ENCODE results near the gene PRPSAP1.
A peak's percentile ranks its signal among the peaks of the same experiment; 100 is the strongest.
"Not testable (repeated sequence)": the region's sequence is repeated elsewhere in the genome, so short reads cannot be mapped to it uniquely, and the experiment has no call there.

The PRPSAP1 gene

DNA sequence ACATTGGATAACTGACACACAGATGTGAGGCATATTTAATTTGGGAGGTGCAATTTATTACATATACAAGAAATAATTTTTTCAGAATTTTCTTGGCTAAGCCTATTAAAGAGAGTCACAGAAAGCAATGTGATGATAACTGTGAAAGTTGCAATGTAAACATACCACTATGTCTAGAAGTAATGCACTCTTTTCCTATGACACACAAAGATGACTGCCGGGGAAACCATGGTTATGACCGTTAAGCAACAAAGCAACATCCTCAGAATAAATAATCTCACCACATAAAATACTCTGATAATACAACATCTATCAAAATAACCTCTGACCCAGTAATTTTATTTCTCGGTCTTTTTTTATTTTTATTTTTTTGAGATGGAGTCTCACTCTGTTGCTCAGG lies 35.1 kb downstream of the PRPSAP1 start:
- no peak for DNase-seq

DNA sequence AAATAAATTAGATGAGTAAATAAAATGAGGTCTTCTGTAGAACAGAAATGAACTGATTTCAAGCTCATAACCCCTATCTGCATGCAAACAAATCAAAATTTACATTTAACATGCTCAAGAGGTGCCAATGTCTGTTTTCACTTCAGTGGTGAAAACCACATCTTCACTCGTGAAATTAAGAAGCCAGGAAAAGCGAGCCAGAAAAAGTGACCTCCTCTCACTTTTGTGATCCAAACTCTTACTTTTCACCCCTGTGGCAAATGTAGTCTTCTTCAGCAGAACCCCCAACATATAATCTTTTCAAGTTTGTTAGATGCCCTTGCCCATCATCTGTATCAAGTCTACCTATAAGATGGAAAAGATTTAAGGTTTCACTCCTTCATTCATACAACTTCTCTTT lies 36.2 kb downstream of the PRPSAP1 start:
- DNase-seq: no peak

DNA sequence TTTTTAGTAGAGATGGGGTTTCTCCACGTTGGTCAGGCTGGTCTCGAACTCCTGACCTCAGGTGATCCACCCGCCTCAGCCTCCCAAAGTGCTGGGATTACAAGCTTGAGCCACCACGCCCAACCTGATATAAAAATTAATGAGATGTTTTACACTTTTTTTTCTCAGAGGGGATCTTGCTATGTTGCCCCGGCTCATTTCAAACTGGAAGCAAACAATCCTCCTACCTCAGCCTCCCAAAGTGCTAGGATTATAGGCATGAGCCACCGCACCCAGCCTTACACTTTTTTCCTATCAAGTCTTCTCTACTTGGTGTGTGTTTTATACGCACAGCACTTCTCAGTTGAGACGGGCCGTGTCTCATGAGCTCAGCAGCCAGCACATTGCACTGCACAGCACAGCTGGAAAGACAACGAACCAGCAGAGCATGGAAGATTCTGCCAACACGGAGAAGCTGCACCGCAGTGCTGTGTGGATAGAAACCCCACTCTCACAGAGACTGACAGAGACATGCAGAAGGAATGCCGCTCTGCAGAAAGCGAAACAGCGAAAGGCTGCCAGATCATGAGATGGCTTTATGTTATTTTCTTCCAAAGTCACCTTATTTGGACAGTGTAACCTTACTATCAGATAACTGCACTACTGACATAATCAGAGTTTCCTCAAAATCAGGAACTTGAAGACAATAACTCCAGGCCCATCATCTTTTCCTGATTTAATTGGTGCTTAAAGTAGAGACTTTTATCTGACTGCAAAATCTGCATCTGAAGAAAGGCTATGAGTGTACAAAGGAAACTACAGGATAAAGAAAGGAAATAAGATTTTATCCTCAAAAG lies 39.1 kb downstream of the PRPSAP1 start:
- DNase-seq: no peak

DNA sequence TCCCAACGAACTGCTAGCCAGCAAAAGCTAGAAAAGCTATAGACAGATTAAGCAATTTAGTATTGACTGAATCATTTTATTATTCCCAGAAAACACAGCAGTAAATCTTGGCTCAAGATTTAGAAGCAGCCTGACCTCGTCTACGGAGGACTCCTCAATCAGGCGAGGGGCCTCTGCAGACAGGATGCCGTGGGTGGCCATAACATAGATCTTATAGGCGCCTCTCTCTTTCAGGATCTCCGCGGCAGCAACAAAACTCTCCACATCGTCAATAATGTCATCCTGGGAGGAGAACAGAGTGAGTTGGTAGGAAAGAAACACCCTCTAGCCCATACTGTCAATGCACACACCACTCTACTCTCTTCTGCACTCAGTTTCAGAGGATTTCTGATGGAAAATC lies 41.0 kb downstream of the PRPSAP1 start:
- no peak for DNase-seq

DNA sequence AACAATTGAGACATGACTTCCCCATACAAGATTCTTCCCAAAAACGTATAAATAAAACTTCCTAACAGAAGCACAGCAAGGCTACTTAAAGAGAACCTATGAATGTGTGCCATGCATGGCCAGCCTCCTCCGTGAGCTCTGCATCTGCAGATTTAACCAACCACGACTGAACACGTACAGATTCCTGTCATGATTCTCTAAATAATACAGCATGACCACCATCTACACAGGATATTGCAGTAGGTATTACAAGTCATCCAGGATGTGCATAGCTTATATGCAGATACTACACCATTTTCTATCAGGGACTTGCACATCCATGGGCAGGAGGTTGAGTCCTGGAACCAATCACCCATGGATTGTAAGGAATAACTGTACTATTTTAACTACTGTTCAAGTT lies 44.3 kb downstream of the PRPSAP1 start:
- no peak for DNase-seq

DNA sequence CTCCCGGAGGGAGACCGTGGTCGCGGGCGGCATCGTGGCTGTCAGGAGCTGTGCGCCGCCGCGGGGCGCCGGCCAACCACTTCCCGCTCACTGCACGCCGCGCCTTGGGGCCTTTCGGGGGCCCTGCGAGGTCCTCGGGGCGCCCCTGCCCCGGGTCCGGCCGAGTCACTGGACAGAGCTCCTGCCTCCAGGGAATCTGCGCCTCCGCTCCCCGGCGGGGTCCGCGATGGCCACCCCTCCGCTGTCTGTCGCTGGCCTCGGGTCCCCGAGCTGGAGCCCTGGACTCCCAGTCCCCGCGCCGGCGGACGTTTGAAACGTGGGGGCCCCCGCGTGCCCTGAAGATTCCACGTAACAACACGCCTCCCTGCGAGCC lies 45.8 kb downstream of the PRPSAP1 start, which contains the start of gene QRICH2:
Gene QRICH2 (minus strand): TSS at position 311 of the 373 bp plus-strand sequence. CDS start 278 bp downstream, at position 33.
- no peak for DNase-seq

DNA sequence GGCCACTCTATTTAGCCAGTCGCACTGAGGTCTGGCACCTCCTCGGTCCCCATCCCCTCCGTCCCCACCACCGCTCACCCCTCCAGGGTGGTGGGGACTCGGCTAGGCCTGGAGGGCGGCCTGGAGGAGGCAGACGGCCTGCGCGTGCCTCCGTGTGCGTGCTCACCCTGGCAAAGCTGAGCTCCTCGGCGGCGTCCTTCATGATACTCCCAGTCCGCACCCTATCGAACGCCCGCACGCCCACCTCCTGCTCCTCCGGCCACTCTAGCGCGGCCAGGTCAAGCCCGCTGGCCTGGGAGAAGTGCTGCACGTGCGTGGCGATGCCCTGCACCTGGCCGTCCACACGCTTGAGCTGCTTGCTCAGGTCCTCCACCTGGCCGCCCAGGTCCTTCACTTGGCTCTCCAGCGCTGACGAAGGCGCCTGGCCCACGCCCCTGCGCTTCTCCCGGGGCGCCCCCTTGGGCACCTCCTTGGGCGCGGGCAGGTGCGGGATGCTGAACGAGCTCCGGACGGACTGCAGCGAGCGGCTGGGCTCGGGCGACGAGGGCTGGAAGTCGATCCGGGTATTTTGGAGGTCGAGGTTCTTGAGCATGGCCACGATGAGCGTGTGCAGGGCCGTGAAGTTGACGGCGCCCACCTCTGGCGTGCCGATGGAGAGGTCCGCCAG lies 46.3 kb downstream of the PRPSAP1 start:
- no peak for DNase-seq

DNA sequence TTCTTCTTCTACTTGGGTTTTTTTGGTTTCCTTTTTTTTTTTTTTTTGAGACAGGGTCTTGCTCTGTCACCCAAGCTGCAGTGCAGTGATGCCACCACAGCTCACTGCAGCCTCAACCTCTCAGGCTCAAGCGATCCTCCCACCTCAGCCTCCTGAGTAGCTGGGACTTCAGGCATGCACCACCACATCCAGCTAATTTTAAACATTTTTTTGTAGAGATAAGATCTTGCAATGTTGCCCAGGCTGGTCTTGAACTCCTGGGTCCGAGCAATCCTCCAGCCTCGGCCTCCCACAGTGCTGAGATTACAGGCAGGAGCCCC lies 48.6 kb downstream of the PRPSAP1 start:
- not testable (repeated sequence) for DNase-seq

DNA sequence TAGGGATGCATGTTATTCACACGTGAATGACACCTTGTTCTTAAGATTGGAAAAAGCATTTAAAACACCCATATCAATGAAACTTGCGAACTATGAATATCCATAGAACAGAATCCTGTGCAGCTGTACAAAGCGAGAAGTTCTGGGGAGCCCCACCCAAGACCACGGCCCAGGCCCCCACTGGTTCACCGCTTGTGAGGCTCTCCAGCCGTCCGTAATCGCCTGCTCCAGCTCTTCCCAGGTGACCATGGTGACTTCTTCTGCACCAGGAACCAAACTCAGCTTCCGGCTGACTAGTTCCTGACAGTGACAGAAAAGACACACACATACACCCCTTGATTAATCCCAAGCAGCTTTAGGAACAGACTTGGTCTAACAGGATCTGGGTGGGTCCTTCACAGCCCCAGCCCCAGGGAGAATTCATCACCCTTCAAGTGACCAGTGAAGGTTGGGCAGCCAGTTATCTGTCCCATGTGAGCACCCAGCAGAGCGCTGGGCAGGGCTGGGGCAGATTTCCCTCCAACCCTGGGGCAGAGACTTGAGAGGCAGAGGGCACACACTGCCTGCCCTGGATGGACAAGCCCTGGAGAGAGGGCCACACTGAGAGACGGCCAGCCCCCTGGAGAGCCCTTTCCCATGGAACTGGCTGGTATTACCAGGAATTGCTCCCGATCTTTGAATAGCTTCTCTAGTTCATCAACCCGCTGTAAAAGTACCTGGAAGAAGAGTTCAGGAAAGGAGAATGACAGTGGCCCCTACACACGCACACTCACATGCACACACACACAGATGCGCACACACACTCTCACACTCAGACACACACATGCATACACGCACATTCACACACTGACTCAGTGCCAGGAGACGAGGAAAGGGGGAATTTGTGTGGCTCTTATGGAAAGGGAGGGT lies 49.2 kb downstream of the PRPSAP1 start:
- no peak for DNase-seq

DNA sequence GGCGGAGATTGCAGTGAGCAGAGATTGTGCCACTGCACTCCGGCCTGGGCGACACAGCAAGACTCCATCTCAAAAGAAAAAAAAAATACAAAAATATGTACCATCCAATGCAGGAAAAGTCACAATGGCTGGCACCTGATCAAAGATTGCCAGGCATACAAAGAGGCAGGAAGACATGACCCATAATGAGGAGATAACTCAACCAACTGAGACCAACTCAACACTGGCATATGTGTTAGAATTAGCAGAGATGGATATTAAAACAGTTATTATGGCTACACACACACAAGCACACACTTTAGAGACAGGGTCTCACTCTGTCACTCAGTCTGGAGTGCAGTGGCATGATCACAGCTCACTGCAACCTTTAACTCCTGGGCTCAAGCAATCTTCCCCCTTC lies 56.3 kb downstream of the PRPSAP1 start:
- DNase-seq: no peak

DNA sequence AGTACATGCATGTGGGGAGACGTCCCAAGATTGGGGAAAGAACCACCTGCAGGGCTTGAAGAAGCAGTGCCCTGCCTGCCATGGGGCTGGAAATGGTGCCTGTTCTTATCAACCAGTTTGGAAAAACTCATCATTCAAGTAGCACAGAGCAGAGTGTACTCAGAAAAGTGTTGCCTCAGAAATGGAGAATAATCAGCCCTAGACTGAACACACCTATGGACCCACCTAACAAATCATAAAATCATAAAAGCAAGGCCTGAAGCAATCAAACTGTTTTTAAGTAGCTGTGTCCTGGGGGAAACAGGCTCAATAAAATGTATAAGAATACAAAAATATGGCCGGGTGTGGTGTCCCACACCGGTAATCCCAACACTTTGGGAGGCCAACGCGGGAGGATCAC lies 56.8 kb downstream of the PRPSAP1 start:
- DNase-seq: no peak

DNA sequence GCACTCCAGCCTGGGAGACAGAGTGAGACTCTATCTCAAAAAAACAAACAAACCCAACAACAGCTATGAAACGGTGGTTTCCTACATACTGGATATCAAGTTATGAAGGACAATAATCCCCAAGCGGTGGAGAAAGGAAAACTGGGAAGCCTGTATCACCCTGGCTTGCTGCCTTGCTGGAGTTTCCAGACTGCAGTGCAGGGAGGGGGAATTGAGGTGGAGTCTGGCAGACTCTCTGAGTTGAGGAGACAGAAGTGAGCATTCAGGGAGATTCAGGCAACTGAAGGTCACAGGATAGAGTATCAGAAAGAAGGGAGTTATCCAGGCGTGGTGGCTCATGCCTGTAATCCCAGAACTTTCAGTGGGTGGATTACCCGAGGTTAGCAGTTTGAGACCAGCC lies 57.5 kb downstream of the PRPSAP1 start:
- DNase-seq: no peak

DNA sequence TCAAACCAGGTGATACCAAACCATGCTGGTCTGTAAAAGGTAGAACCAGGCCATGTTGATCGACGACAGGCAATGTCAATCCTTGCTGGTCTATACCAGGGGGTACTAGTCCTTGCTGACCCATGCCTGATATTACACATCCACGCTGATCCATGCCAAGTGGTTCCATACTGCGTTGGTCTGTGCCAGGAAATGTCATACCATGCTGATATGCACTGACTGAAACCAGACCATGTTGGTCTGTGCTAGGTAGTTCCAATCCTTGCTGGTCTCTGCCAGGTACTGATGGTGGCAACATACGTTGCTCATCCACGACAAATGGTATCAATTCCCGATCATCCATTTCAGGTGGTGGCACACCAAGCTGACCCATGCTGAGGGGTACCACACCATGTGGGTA lies 60.6 kb downstream of the PRPSAP1 start:
- DNase-seq: no peak

DNA sequence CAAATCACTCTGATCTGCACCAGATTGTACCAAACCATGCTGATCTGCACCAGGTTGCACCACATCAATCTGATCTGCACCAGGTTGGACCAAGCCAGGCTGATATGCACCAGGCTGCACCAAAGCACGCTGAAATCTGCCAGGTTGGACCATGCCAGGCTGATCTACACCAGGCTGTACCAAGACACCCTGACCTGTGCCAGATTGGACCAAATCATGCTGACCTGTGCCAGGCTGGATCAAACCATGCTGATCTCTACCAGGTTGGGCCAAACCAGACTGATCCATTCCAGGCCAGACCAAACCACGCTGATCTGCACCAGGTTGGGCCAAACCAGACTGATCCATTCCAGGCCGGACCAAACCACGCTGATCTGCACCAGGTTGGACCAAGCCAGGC lies 61.1 kb downstream of the PRPSAP1 start:
- DNase-seq: no peak

DNA sequence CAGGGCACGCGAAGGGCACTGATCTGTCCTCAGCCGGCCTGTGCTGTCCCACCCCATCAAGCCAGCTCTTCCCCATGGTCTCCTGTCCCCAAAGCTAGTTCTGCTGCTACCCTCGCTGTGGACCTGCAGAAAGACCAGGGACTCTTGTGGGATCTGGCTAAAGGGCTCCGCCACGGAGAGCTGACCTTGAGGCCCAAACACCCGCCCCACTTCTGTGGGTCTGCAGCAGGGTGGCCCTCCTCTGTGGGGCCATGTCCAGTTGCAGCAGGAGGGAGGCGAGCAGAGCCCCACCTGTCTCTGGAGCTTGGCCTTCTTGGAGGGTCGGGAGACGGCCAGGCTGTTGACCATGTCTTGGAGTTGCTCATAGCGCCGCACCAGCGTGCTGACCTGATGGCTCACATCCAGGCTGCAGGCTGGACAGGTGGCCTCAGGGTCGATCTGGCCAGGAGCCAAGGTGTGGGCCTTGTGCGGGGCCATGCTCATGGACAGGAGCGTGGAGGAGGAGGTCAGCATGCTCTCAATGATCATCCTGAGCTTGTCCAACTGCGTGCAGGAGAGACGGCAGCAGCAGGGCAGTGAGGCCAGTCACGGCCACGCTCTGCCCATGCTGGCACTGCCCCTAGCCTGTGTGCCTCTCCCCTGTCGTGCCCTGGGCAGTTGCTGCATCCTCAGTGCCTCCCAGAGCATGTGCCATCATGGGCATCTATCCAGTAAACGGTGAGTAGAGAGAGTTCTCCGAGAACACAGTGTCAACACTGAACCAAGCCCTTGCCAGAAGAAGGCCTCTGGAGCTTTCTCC lies 71.9 kb downstream of the PRPSAP1 start:
- no peak for DNase-seq

DNA sequence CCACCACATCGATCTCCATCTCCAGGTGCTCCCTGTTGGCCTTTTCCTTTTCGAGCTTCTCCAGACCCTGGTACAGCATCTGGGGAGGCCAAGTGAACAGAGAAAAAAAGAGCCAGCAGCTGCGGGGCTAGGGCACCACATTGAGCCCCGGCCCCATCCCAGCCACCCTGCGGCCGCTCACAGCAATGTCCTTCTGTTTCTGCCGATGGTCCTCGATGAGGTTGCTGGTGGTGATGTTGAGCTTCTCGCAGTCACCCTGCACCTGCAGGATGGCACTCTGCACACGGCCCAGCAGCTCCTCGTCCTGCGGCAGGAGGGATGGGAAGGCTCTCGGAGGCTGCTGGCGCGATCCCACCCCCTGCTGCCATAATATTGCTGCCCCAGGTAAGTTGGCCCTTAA lies 73.1 kb downstream of the PRPSAP1 start:
- DNase-seq: no peak

DNA sequence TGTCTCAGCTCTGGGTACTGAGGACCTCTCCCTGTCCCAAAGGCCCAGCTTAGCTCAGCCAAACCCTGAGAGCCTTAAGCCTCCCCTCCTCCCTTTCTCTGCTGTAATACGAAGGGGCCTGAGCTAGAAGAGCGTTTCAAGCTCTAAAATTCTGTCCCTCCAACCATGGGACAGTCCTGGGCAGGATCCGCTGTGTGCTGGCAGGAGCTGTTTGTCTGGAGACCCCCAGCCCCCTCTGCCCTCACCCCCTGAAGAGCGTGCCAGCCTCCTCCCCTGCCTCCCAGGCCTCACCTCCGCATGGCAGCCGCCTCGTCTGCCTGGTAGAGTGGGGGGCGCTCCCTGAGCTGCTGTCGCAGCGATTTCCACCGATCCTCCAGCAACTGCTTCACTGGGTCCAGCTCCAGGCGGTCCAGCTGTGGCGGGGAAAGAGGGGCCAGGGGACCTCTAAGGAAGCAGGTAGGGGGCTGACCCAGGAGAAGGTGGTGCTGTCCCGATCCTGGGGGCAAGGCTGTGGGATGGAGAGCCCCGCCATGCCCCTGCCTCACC lies 73.9 kb downstream of the PRPSAP1 start:
- no peak for DNase-seq

DNA sequence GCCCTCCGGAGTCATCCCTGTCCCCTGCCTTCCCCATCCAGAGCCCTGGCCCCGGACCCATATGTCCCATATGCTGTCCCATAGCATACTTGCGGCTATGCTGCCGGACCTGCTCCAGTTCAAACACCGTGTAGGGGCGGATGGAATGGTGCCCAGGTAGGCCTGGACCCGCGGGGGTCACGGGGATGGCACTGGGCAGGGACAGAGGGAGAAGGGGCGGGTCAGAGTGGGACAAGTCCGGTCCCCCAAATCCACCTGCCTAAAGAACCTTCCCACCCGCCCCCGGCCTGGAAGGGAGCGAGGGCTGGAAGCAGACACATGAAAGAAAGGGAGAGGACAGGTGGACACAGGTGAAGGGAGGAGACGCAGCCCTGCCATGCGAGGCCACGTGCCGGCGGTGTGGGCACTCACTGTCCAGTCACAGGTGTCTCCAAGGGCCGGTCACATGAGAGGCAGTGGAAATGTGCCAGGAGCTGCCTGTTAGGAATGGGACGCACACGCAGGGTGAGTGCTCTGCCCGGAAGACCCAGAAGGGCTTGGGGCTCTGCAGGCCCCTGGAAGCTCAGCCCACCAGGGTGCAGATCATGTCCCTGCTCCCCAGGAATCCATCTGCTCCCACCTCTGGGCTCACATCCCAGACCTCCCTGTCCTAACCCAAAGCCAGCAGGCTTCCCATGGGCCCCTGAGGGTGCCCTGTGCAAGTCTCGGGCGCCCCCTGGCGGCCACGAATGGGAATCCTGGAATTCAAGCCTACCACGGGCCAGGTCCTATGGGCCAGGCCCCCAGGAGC lies 74.6 kb downstream of the PRPSAP1 start:
- DNase-seq: peak; percentile 83 to 84

DNA sequence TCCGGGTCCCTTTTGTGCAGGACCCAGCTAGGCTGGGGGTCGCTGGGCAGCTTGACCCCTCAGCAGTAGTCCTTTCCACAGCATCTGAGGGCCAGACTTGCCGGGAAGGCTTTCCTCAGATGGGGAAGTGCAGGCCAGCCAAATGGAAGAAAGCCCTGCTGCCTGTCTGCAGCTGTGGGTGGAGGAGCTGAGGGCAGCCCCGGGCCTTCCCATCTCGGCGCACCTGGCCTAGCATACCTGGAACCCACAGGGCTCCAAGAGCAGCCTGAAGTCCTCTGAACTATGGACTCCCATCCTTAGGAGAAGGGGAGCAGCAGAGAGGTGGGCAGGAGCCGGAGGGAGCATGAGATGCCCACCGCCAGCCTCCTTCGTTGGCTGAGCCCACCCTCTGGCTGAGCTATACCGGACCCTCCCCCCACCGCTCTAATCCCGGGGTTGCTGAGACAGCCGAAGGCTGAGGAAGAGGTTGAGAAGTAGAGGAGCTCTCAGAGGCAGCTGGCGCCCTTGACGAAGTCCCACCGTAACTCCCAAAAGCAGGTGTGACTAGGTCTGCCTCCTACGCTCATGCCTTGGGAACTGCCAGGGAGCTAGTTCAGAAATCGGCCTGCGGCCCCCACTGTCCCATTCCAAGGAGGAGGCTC lies 75.3 kb downstream of the PRPSAP1 start:
- no peak for DNase-seq

DNA sequence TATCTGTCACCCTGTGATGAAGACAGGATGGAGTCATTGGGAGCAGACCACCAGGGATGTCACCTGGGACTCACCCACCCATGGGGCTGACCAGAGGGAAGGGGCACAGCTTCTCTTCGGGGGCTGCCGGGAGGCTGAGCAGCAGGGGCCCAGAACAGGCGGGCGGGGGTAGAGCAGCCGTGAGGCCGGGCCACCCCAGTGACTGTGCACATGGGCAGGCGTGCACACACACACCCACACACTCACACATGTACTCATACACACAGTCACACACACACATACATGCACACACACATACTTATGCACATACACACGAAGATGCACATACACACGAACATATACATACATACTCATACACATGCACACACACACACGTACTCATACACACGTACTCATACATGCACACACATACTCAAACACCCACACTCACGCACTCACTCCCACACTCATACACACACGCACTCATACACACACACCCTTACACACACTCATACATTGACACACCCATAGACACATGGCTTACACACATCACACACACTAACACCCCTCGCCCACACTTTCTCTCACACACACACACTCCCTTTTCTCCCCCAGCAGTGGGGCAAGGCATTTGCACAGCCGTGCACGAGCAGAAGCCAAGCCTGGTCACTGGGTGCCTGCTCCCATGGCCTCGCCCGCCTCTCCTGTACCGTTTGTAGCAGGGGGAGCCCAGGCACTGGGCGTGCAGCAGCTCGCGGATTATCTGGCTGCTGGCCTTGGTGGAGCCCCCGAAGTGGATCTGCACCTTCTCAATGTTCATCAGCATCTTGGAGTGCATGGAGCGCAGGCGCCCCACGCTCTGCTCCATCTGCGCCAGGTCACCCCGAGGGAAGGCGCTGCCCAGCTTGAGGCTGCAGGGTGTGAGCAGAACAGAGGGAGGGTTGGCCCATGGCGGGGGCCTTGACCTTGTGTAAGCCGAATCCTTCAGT lies 76.1 kb downstream of the PRPSAP1 start:
- no peak for DNase-seq

Data from CD4-positive, alpha-beta T cell treated with Interleukin-4 for 1 hour (primary cell).